PFSK-1 (cell line): ENCODE data around the gene ARHGAP6.

ENCODE experiments used
- POLR2AphosphoS5 ChIP-seq: IDR thresholded peaks from 2 replicates; pipeline ENCODE4 v1.6.1; 2012; ENCODE audit warnings: low read depth, mild to moderate bottlenecking, control low read depth, low read length, moderate library complexity
- REST ChIP-seq, 2 experiments: IDR thresholded peaks; 2 replicates each; pipeline versions ENCODE4 v1.6.1 to v1.8.0; 2011 to 2012; ENCODE audit warnings: low read depth in 2 of 2, low read length in 2 of 2, control low read depth in 1 of 2, inconsistent platforms in 1 of 2, mild to moderate bottlenecking in 1 of 2, moderate library complexity in 1 of 2; ENCODE audit not compliant: insufficient read depth in 1 of 2
- SIN3A ChIP-seq: IDR thresholded peaks from 2 replicates; pipeline ENCODE4 v1.6.1; 2012; ENCODE audit warnings: mild to moderate bottlenecking, low read length, moderate library complexity, borderline replicate concordance; ENCODE audit not compliant: insufficient read depth
- TAF1 ChIP-seq: IDR thresholded peaks from 2 replicates; pipeline ENCODE4 v1.6.1; 2012; ENCODE audit warnings: low read length, control low read depth, borderline replicate concordance; ENCODE audit not compliant: insufficient read depth

- no peak for TF ChIP-seq TAF1
- TF ChIP-seq SIN3A: no peak
- no peak for TF ChIP-seq REST (IDR thresholded peaks at IDR 0.05; ENCODE audit: insufficient read depth in 1 of 2, low read depth in 2 of 2, low read length in 2 of 2)
- TF ChIP-seq POLR2AphosphoS5: no peak
These were observed 24.2 kb downstream of the ARHGAP6 start for GRCh38 chrX:11641349-11642065.
